ENCODE results near the gene LRRC9. TPM values are rescaled to one million over a fixed set of nuclear protein-coding genes. Genes with fewer than 3 reads are reported as not detected.

The LRRC9 gene
- total and polyA plus RNA-seq, 2 experiments from 2014 or later = 2.2 to 3.1 TPM

DNA sequence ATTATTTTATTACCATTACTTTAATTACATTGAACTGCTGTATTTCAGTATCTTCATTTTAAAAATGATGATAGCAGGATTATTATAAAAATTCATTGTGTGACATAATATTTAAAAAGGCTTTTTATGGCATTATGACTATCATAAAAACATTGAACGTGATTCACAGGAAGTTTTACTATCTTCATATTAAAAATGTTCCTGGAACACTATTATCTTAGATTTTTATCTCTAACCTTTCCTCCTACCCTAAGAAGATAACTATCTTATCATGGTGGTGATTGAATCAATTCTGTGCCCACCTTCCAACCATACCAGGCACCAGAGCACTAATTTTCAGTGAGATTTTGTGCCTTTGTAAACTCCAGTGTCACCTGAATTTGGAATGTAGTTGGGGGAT lies 16.2 kb downstream of the LRRC9 start (continued):
- TF ChIP-seq, protein P1, sequence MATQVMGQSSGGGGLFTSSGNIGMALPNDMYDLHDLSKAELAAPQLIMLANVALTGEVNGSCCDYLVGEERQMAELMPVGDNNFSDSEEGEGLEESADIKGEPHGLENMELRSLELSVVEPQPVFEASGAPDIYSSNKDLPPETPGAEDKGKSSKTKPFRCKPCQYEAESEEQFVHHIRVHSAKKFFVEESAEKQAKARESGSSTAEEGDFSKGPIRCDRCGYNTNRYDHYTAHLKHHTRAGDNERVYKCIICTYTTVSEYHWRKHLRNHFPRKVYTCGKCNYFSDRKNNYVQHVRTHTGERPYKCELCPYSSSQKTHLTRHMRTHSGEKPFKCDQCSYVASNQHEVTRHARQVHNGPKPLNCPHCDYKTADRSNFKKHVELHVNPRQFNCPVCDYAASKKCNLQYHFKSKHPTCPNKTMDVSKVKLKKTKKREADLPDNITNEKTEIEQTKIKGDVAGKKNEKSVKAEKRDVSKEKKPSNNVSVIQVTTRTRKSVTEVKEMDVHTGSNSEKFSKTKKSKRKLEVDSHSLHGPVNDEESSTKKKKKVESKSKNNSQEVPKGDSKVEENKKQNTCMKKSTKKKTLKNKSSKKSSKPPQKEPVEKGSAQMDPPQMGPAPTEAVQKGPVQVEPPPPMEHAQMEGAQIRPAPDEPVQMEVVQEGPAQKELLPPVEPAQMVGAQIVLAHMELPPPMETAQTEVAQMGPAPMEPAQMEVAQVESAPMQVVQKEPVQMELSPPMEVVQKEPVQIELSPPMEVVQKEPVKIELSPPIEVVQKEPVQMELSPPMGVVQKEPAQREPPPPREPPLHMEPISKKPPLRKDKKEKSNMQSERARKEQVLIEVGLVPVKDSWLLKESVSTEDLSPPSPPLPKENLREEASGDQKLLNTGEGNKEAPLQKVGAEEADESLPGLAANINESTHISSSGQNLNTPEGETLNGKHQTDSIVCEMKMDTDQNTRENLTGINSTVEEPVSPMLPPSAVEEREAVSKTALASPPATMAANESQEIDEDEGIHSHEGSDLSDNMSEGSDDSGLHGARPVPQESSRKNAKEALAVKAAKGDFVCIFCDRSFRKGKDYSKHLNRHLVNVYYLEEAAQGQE (IDR thresholded peaks at IDR 0.05; ENCODE audit: unreplicated experiment) = no peak
- TF ChIP-seq ETS1 (IDR thresholded peaks at IDR 0.05) = no peak

GRCh38 chr14:59939828-59940227 lies 19.9 kb downstream of the LRRC9 start:
- Histone ChIP-seq H3F3A (replicated peaks; ENCODE audit: low read depth) (no peaks in the 10 kb centered on the region), H3K27me3 (ENCODE audit: insufficient read depth) (no peaks in the 10 kb centered on the region), H3K4me3 (no peak overlapping the region), H3K9me2 (ENCODE audit: insufficient read depth) (no peaks in the 10 kb centered on the region), H3K36me3 (ENCODE audit: insufficient read depth) (no peaks in the 10 kb centered on the region), H4K20me1 (replicated peaks; ENCODE audit: insufficient read depth) (no peaks in the 10 kb centered on the region), H3K79me2 (replicated peaks; ENCODE audit: insufficient read depth) (no peaks in the 10 kb centered on the region), H3K27ac (ENCODE audit: low read depth) (no peak overlapping the region), H3K4me2 (no peak overlapping the region), H2AFZ (no peak overlapping the region), H3K4me1 (ENCODE audit: insufficient read depth) (no peaks in the 10 kb centered on the region)
- no peak for ATAC-seq
- H3K27ac Mint-ChIP-seq = no peak overlapping the region
- no peaks in the 10 kb centered on the region; the same call in 2 of the 3 replicates for H3K4me1 Mint-ChIP-seq
- no peak overlapping the region for H3K4me3 Mint-ChIP-seq
- H3K27me3 Mint-ChIP-seq (ENCODE audit: insufficient read depth, low read depth, poor library complexity) = peaks cover 3% of the 10 kb centered on the region
- H3K9me3 Mint-ChIP-seq = no peaks in the 10 kb centered on the region
- no peaks in the 10 kb centered on the region for H3K36me3 Mint-ChIP-seq (ENCODE audit: low read depth)
- no peak for DNase-seq (ENCODE audit: low spot score)
- TF ChIP-seq ZNF331 (CRISPR knock-in tag; IDR thresholded peaks at IDR 0.05; ENCODE audit: low read depth) (no peak), EZH2phosphoT487 (IDR thresholded peaks at IDR 0.05; ENCODE audit: unreplicated experiment) (no peak), CREB1 (CRISPR knock-in tag; IDR thresholded peaks at IDR 0.05; ENCODE audit: low read depth) (no peak), POLR2AphosphoS5 (IDR thresholded peaks at IDR 0.05; ENCODE audit: low read depth) (no peak), STAT1 (IDR thresholded peaks at IDR 0.05; ENCODE audit: unreplicated experiment) (no peak), EZH2 (IDR thresholded peaks at IDR 0.05; ENCODE audit: low read depth, unreplicated experiment) (no peak)
- TF ChIP-seq, protein P2, sequence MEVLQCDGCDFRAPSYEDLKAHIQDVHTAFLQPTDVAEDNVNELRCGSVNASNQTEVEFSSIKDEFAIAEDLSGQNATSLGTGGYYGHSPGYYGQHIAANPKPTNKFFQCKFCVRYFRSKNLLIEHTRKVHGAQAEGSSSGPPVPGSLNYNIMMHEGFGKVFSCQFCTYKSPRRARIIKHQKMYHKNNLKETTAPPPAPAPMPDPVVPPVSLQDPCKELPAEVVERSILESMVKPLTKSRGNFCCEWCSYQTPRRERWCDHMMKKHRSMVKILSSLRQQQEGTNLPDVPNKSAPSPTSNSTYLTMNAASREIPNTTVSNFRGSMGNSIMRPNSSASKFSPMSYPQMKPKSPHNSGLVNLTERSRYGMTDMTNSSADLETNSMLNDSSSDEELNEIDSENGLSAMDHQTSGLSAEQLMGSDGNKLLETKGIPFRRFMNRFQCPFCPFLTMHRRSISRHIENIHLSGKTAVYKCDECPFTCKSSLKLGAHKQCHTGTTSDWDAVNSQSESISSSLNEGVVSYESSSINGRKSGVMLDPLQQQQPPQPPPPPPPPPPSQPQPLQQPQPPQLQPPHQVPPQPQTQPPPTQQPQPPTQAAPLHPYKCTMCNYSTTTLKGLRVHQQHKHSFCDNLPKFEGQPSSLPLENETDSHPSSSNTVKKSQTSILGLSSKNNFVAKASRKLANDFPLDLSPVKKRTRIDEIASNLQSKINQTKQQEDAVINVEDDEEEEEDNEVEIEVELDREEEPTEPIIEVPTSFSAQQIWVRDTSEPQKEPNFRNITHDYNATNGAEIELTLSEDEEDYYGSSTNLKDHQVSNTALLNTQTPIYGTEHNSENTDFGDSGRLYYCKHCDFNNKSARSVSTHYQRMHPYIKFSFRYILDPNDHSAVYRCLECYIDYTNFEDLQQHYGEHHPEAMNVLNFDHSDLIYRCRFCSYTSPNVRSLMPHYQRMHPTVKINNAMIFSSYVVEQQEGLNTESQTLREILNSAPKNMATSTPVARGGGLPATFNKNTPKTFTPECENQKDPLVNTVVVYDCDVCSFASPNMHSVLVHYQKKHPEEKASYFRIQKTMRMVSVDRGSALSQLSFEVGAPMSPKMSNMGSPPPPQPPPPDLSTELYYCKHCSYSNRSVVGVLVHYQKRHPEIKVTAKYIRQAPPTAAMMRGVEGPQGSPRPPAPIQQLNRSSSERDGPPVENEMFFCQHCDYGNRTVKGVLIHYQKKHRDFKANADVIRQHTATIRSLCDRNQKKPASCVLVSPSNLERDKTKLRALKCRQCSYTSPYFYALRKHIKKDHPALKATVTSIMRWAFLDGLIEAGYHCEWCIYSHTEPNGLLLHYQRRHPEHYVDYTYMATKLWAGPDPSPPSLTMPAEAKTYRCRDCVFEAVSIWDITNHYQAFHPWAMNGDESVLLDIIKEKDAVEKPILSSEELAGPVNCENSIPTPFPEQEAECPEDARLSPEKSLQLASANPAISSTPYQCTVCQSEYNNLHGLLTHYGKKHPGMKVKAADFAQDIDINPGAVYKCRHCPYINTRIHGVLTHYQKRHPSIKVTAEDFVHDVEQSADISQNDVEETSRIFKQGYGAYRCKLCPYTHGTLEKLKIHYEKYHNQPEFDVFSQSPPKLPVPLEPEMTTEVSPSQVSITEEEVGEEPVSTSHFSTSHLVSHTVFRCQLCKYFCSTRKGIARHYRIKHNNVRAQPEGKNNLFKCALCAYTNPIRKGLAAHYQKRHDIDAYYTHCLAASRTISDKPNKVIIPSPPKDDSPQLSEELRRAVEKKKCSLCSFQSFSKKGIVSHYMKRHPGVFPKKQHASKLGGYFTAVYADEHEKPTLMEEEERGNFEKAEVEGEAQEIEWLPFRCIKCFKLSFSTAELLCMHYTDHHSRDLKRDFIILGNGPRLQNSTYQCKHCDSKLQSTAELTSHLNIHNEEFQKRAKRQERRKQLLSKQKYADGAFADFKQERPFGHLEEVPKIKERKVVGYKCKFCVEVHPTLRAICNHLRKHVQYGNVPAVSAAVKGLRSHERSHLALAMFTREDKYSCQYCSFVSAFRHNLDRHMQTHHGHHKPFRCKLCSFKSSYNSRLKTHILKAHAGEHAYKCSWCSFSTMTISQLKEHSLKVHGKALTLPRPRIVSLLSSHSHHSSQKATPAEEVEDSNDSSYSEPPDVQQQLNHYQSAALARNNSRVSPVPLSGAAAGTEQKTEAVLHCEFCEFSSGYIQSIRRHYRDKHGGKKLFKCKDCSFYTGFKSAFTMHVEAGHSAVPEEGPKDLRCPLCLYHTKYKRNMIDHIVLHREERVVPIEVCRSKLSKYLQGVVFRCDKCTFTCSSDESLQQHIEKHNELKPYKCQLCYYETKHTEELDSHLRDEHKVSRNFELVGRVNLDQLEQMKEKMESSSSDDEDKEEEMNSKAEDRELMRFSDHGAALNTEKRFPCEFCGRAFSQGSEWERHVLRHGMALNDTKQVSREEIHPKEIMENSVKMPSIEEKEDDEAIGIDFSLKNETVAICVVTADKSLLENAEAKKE (CRISPR knock-in tag; IDR thresholded peaks at IDR 0.05) = no peak
- TF ChIP-seq, protein P1 (IDR thresholded peaks at IDR 0.05; ENCODE audit: unreplicated experiment) = no peak
